Measurements from ENCODE around the gene SEPTIN10.
"Not testable (repeated sequence)": the region's sequence is repeated elsewhere in the genome, so short reads cannot be mapped to it uniquely, and the experiment has no call there.

The SEPTIN10 gene

GRCh38 chr2:109597283-109597682, 16.5 kb downstream of the SEPTIN10 start:
- DNase-seq, result no peak

GRCh38 chr2:109595644-109596043, 18.1 kb downstream of the SEPTIN10 start:
- no peak for DNase-seq

DNA sequence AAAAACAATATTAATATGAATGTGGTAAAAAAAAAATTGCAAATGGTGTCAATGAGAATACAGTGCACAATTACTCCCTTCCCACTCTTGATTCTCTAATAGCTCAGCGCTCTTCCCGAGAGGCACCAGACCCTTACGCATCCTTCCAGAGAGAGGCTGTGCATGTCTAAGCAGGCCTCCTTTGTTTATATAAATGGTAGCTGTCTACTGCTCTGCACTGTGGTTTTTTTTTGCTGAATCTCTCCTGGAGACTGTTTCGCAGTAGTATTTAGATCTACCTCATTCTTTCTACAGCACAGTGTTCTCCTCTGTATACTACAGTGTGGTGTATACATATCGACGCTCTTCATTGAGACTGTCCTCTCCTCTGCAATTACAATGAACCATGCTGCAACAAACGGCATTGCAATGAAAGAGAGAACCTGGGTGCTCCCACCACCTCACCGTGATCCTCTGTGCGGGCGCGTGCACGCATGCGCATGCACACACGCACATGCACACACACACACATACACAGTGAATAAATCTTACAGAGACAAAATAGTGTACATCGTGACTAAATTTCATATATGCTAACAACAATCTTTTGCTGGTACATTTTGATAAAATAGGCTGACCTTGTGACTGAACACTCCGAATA, 19.4 kb downstream of the SEPTIN10 start:
- DNase-seq, result no peak

DNA sequence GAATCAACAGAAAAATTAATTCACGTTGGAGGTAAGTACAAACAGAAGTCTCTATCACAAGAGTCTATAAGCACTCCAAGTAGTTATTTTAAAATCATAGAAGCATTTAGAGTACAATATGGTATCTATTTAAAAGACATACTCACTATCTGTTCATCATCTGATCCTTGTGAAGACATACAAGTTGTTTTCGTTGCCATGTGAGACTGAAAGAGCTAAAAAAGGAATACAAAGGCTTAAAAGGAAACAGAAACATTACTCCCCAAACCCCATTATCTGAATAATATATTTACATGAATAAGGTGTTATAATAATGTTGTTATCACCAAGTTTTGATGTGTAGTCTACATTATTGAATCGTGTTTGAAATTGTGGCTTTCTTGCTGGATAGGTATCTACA, 20.9 kb downstream of the SEPTIN10 start:
- no peak for DNase-seq

- DNase-seq, result no peak
Observed at GRCh38 chr2:109591206-109591605, 22.6 kb downstream of the SEPTIN10 start.

DNA sequence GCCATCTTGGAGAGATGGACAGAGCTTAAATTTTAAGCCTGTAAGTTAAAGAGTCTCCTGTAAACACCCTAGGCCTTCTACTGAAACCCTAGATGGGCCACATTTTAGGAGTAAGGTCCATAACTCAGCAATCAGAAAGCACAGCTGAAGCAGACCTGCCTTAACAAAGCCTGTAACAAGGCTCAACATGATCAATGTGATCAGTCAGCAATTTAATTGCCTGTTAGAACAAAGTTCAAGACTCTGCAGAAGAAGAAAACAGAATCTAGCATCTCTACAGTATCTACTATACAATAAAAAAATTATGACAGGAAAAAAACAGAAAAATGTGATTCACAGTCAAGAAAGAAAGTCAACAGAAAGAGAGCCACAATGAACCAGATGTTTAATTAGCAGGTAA, 27.1 kb downstream of the SEPTIN10 start:
- DNase-seq, result no peak

DNA sequence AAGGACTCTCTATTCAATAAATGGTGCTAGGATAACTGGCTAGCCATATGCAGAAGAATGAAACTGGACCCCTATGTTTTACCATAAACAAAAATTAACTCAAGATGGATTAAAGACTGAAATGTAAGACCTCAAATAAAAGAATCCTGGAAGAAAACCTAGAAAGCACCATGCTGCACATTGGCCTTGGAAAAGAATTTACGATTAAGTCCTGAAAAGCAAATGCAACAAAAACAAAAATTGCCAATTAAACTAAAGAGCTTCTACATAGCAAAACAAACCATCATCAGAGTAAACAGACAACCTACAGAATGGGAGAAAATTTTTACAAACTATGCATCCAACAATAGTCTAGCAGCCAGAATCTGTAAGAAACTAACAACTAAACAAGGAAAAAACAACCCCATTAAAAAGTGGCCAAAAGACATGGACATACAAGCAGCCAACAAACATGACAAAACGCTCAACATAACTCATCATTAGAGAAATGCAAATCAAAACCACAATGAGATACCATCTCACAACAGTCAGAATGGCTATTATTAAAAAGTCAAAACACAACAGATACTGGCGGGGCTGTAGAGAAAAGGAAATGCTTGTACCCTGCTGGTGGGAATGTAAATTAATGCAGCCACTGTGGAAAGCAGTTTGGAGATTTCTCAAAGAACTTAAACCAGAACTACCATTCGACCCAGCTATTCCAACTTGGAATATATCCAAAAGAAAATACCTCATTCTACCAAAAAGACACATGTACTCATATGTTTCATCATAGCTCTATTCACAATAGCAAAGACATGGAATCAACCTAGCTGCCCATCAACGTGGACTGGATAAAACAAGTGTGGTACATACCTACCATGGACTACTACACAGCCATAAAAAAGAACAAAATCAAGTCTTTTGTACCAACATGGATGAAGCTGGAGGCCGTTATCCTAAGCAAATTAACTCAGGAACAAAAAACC, 30.6 kb downstream of the SEPTIN10 start:
- no peak for DNase-seq

DNA sequence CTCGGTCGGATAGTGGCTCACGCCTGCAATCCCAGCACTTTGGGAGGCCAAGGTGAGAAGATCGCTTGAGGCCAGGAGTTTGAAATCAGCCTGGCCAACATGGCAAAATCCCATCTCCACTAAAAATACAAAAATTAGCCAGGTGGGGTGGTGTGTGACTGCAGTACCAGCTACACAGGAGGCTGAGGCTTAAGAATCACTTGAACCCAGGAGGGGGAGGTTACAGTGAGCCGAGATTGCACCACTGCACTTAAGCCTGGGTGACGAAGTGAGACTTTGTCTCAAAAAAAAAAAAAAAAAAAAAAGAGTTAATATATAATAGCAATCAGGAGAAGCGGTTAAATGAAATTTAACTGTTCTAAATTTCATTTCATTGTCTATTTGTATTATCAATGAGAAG, 36.1 kb downstream of the SEPTIN10 start:
- not testable (repeated sequence) for DNase-seq

DNA sequence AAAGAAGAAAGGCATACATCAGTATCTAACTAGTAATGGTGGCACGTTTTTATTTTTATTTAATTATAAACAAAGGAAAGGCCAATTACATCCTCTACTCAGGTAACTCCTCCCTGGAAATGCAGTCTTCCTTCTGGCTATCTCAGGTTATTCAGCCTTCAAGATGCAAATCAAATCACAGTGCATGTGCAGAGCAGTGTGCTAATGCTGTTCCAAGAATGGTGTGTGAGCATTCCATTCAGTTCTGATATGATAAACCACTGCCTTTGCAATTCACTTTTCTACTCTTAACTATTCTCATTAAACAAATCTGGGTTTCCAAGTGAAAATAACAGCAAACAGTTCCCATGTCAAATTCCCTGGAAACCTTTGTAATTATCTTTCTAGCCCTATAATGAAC, 38.4 kb downstream of the SEPTIN10 start:
- no peak for DNase-seq

GRCh38 chr2:109563980-109564550, 49.7 kb downstream of the SEPTIN10 start:
- DNase-seq, result no peak

- no peak for DNase-seq
Observed at GRCh38 chr2:109563288-109563687, 50.5 kb downstream of the SEPTIN10 start.

- DNase-seq, result no peak
Observed at GRCh38 chr2:109562421-109562820, 51.3 kb downstream of the SEPTIN10 start.

DNA sequence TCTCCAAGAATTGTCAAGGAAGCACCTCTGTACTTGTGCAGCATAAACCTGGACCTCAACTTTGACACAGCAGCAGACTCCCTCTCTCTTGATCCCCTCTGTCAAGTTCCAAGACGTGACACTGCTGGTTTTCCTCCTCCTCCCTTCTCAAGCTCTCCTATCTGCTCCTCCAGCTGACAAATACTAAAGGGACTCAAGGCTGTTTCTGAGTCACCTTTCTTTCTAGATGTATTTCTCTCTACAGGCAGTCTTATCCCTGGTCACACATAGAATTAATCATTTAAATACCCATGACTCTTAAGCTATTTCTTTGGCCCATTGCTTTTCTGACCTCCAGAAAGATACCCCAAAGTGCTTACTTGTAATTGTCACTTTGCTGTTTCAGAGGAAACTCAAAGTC, 53.5 kb downstream of the SEPTIN10 start:
- DNase-seq, result no peak

DNA sequence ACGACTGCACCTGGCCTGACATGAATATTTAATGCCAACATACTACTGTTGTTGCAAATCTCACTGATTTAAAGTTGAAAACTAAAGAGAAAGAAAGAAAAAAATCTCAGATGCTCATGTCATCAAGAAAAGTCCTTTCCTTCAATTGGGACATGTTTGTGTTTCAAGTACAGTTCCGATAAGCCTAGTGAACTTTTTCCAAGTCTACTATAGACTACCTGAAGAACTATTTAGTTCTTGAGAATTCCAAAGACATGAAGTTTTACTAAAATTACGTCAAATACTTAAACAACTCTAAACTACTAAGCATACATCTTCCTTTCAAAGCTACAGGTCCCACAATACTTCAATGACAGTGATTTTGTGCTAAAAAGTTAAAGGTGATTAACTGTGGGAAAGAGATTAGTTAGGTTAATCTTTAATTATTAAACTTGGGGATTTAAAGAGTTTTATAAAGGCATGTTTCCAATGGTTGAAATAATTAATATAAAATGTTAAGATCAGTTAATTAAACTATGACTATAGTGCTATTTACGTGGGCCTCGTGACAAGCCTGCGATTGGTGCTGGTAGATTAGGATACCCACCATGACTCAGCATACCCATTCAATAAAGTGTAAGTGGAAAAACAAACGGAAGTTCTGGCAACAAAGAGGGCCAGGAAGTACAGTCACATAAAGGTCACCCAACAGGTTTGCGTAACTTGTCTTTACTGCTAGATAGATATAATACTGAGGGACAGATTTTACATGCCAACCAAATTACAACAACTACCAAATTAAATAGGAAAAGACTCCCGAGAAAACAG, 55.5 kb downstream of the SEPTIN10 start:
- DNase-seq, result no peak

- no peak for DNase-seq
Observed at GRCh38 chr2:109557309-109557708, 56.5 kb downstream of the SEPTIN10 start.

- no peak for DNase-seq
Observed at GRCh38 chr2:109555346-109555900, 58.3 kb downstream of the SEPTIN10 start.

DNA sequence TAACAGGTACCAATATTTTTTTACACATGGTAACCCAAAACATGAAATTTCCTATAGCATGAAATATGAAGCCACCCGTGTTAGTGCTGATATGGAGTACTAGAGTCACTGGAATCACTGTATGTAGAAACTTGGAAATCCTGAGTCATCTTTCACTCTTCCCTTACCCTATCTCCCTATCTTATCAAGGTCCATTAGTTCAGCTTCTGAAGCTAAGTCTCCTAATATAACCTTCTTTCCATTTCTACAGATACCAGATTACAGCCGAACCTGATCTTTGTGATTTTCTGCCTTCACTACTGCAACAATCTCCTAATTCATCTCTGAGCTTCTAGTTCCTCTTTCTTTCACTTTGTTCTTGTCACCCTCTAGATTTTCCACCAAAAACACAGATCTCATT, 59.0 kb downstream of the SEPTIN10 start:
- DNase-seq, result no peak

DNA sequence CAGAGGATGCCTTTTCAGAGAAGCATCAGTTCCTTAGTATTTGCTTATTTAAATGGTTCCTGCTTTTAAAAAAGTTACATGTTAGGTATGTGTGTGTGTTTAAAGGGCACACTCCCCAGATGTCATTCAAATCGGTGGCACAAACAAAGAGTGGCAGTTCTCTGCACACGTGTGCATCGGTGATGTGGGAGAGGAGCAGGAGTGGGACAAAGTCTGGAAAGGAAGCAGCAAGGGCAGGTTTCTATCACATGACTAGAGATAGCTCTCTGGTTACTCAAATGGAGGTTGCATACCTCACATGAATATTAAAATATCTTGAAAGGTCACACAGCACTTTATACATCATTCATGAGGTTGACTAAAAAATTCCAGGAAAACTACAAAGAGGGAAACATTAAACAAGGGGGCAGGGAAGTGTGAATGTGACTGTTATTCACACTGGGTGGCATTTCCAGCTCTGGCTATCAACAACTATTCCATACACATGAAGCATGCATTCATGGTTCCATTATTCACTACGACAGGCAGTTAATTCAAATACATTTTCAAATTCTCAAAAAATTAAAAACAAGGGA, 64.7 kb downstream of the SEPTIN10 start:
- DNase-seq, result no peak

DNA sequence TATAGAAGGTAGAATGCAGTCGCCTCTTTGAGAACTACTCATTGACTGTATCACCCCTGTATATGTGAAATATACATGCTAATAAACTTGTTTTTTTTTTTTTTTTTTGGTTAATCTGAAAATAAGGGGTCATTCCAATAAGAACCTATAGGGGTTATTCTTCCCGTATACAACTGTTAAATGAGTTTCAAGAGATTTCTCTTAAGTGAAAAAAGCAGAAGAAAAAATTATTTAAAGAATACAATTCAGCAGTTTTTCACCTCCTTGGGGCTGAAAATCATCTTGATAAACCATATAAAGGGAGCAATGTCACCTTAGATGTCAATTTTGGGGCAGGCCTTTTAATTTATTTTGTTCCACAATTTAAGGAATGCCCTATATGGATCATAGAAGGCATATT, 66.5 kb downstream of the SEPTIN10 start:
- no peak for DNase-seq

DNA sequence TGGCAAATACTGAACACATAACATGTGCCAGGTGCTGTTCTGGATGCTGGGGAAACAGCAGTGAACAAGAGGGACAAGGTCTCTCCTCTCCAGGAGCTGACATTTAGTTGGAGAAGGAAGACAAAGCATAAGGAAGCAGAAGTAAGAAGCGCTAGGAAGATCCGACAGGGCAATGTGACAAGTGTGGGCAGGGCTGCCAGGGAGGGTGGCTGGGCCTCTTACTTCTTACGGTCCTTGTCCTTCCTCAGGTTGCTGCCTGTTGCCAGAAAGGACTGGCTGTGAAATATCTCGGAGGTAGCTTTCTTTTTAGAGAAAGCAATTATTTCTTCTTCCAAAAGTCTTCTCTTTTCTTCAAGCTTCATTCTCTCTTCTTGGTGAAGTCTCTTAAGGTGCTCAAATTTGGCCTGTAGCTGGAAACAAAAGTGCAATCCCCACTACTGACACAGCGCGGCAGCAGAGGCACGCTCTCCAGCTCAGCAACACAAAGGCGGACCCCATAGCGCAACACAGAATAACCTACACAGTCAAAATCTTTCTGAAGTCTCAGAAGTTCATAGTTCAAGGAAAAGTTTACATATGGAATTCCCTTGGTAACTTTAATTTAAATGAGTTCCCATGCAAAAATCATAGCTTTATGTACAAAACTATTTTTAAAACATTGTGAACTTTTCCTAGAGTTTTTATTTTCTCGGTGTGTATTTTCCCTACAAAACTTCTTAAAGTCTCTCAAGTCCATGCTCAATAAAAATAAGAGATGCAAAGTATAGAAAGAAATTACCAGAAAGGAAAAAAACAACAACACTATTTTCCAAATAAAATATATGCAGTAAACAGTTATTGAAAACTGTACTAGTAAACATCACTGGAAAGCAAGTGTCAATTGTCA, 67.7 kb downstream of the SEPTIN10 start:
- DNase-seq, result peak in 1 of 2 experiments; percentile 4

GRCh38 chr2:109542384-109542783, 71.4 kb downstream of the SEPTIN10 start:
- DNase-seq, result no peak
